ENCODE results near the gene AGAP9. TPM values are rescaled to one million over a fixed set of nuclear protein-coding genes. Genes with fewer than 3 reads are reported as not detected.

Gene AGAP9
- total and polyA plus RNA-seq, 2 of the 13 experiments (the other 11 are each of a cell fraction or from before 2014, with no cell fraction given): 5.1 to 12.0 TPM

- DNase-seq (ENCODE audit: low spot score) (peak; percentile 44), FAIRE-seq (no peak), ATAC-seq (peak; percentile 50)
- Histone ChIP-seq H3K9me3 (ENCODE audit: low read length) (no peaks in the 10 kb centered on the region), H2AFZ (ENCODE audit: low read length) (no peak overlapping the region), H3K27ac (ENCODE audit: extremely low read length, insufficient read depth, low read length) (no peak overlapping the region), H3K4me2 (ENCODE audit: low read depth, low read length) (peak overlapping the region; percentile 19; the same call in 1 of the 2 replicates), H3K9ac (ENCODE audit: insufficient read depth, low read depth, low read length) (no peak overlapping the region), H3K79me2 (ENCODE audit: insufficient read depth, low read length) (no peaks in the 10 kb centered on the region), H4K20me1 (ENCODE audit: insufficient read depth, low read length) (no peaks in the 10 kb centered on the region), H3K36me3 (replicated peaks in 1 of 2; ENCODE audit: control insufficient read depth in 1 of 2, insufficient read depth in 2 of 2, low read length in 2 of 2) (no peaks in the 10 kb centered on the region), H3K4me3 (replicated peaks in 1 of 3; ENCODE audit: insufficient read depth in 1 of 3, low read depth in 2 of 3, low read length in 3 of 3) (0 out of 6 replicates have a peak overlapping the region, but pooled peaks of 1 of the 3 experiments have one; percentile 17), H3K27me3 (ENCODE audit: control insufficient read depth in 1 of 2, insufficient read depth in 2 of 2, low read length in 2 of 2) (peaks cover 5 to 21% of the 10 kb centered on the region in 2 experiments; a peak in 4 of 5 replicates), H3K4me1 (ENCODE audit: insufficient read depth, low read length) (peaks cover 33% of the 10 kb centered on the region)
- intact Hi-C loops (cut with micrococcal nuclease; ENCODE audit: unreplicated experiment) (no loop called here), in situ Hi-C loops (cut with HindIII; ENCODE audit: extremely low pct_ligation_motif_present, low pct_unique_long_range_greater_than_20kb) (no loop called here)
- CTCF ChIA-PET (ENCODE audit: low intra/inter-chr PET ratio, low total read pairs): no interaction called here
- BruUV-seq (replicated peaks): no TSS peak
- POLR2A ChIA-PET: no interaction called here
- TF ChIP-seq ZFX (CRISPR knock-in tag; IDR thresholded peaks at IDR 0.05; ENCODE audit: low read depth) (0 out of 2 replicates have a peak, but pooled peaks have one; percentile 28), ZNF749 (CRISPR knock-in tag; IDR thresholded peaks at IDR 0.05; ENCODE audit: borderline replicate concordance) (no peak), NCOR1 (IDR thresholded peaks at IDR 0.05; ENCODE audit: borderline replicate concordance, low read length) (peak; percentile 10; the same call in 1 of the 2 replicates), MXI1 (IDR thresholded peaks at IDR 0.05; ENCODE audit: borderline replicate concordance, low read depth, low read length) (no peak), ZNF468 (CRISPR knock-in tag; IDR thresholded peaks at IDR 0.05) (no peak), TBL1XR1 (IDR thresholded peaks at IDR 0.05; ENCODE audit: borderline replicate concordance, low read length, partially characterized antibody) (peak; percentile 25), ZNF362 (CRISPR knock-in tag; IDR thresholded peaks at IDR 0.05; ENCODE audit: borderline replicate concordance) (peak; percentile 88; the same call in 1 of the 2 replicates), GABPB1 (CRISPR knock-in tag; IDR thresholded peaks at IDR 0.05) (0 out of 2 replicates have a peak, but pooled peaks have one; percentile 13), BCL6 (CRISPR knock-in tag; IDR thresholded peaks at IDR 0.05) (0 out of 2 replicates have a peak, but pooled peaks have one; percentile 26), HNRNPL (IDR thresholded peaks at IDR 0.05; ENCODE audit: low read depth, low read length) (peak; percentile 90), SKI (IDR thresholded peaks at IDR 0.05; ENCODE audit: partially characterized antibody) (peak; percentile 33)
- TF ChIP-seq, protein P1, sequence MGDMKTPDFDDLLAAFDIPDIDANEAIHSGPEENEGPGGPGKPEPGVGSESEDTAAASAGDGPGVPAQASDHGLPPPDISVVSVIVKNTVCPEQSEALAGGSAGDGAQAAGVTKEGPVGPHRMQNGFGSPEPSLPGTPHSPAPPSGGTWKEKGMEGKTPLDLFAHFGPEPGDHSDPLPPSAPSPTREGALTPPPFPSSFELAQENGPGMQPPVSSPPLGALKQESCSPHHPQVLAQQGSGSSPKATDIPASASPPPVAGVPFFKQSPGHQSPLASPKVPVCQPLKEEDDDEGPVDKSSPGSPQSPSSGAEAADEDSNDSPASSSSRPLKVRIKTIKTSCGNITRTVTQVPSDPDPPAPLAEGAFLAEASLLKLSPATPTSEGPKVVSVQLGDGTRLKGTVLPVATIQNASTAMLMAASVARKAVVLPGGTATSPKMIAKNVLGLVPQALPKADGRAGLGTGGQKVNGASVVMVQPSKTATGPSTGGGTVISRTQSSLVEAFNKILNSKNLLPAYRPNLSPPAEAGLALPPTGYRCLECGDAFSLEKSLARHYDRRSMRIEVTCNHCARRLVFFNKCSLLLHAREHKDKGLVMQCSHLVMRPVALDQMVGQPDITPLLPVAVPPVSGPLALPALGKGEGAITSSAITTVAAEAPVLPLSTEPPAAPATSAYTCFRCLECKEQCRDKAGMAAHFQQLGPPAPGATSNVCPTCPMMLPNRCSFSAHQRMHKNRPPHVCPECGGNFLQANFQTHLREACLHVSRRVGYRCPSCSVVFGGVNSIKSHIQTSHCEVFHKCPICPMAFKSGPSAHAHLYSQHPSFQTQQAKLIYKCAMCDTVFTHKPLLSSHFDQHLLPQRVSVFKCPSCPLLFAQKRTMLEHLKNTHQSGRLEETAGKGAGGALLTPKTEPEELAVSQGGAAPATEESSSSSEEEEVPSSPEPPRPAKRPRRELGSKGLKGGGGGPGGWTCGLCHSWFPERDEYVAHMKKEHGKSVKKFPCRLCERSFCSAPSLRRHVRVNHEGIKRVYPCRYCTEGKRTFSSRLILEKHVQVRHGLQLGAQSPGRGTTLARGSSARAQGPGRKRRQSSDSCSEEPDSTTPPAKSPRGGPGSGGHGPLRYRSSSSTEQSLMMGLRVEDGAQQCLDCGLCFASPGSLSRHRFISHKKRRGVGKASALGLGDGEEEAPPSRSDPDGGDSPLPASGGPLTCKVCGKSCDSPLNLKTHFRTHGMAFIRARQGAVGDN (CRISPR knock-in tag; IDR thresholded peaks at IDR 0.05): peak; percentile 41; the same call in 1 of the 2 replicates
- TF ChIP-seq, protein P2, sequence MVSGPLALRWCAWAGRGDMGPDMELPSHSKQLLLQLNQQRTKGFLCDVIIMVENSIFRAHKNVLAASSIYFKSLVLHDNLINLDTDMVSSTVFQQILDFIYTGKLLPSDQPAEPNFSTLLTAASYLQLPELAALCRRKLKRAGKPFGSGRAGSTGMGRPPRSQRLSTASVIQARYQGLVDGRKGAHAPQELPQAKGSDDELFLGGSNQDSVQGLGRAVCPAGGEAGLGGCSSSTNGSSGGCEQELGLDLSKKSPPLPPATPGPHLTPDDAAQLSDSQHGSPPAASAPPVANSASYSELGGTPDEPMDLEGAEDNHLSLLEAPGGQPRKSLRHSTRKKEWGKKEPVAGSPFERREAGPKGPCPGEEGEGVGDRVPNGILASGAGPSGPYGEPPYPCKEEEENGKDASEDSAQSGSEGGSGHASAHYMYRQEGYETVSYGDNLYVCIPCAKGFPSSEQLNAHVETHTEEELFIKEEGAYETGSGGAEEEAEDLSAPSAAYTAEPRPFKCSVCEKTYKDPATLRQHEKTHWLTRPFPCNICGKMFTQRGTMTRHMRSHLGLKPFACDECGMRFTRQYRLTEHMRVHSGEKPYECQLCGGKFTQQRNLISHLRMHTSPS (CRISPR knock-in tag; IDR thresholded peaks at IDR 0.05; ENCODE audit: low read depth): peak; percentile 66; the same call in 1 of the 2 replicates
- 29% methylated on average over 5 of the region's 6 CpGs for WGBS (ENCODE audit: low lambda C conversion rate)
Measured at GRCh38 chr10:47456794-47457527, 66.5 kb downstream of the AGAP9 start.

Data from HepG2 (cell line).